IMR-90 (cell line): ENCODE data around the gene IQCB1. TPM values are rescaled to one million over a fixed set of nuclear protein-coding genes. Genes with fewer than 3 reads are reported as not detected.

Experiments used
- ATAC-seq: fragments of 200-7000 bp; cut with Tn5 transposase; 2 replicates; pipeline ENCODE4 v1.9.1; 2020; ENCODE audit warnings: low read depth, mild to moderate bottlenecking, moderate library complexity
- BruUV-seq: library from RNA; stranded (reverse); fragments of 400-500 nt; replicated peaks from 2 replicates; lab custom pipeline; 2021; lab: Mats Ljungman, UMichigan
- CTCF ChIA-PET: fragments of 300-600 bp; formaldehyde crosslinking; extraction: SDS; loops from one replicate; lab custom pipeline; 2021; ENCODE audit warnings: antibody characterized with exemption; lab: Yijun Ruan, JAX
- POLR2A ChIA-PET: fragments of 300-600 bp; sonication (Branson Sonifier 250); formaldehyde crosslinking; loops from one replicate; lab custom pipeline; 2022; ENCODE audit warnings: antibody characterized with exemption; ENCODE audit not compliant: unreplicated experiment; lab: Charles Lee
- DNase-seq: peaks from one replicate; pipeline ENCODE4 v3.0.0; 2013
- H2AFZ ChIP-seq: replicated peaks from 2 replicates; pipeline ENCODE3; 2013; ENCODE audit warnings: low read length, mild to moderate bottlenecking; ENCODE audit not compliant: poor library complexity
- H2AK5ac ChIP-seq: 2 replicates; pipeline ENCODE4 v1.6.1; 2013; ENCODE audit warnings: low read depth, low read length, inconsistent platforms
- H2AK9ac ChIP-seq: replicated peaks from 2 replicates; pipeline ENCODE3; 2013; ENCODE audit warnings: mild to moderate bottlenecking, low read depth, low read length, moderate library complexity; ENCODE audit not compliant: poor library complexity
- H2BK120ac ChIP-seq: 2 replicates; pipeline ENCODE4 v1.6.1; 2013; ENCODE audit warnings: low read depth, low read length, inconsistent platforms
- H2BK15ac ChIP-seq: 3 replicates; pipeline ENCODE4 v1.6.1; 2013; ENCODE audit warnings: low read depth, low read length, inconsistent platforms
- H2BK20ac ChIP-seq: 2 replicates; pipeline ENCODE4 v1.6.1; 2013; ENCODE audit warnings: low read depth, mild to moderate bottlenecking, inconsistent platforms, low read length, moderate library complexity
- H2BK5ac ChIP-seq: 2 replicates; pipeline ENCODE4 v1.6.1; 2013; ENCODE audit warnings: mild to moderate bottlenecking, low read depth, low read length, inconsistent platforms; ENCODE audit not compliant: poor library complexity, severe bottlenecking
- H3K14ac ChIP-seq: replicated peaks from 2 replicates; pipeline ENCODE4 v1.6.1; 2013; ENCODE audit warnings: low read depth, low read length, inconsistent platforms
- H3K18ac ChIP-seq: 2 replicates; pipeline ENCODE4 v1.6.1; 2013; ENCODE audit warnings: low read depth, low read length, control low read depth
- H3K23ac ChIP-seq: 2 replicates; pipeline ENCODE4 v1.6.1; 2013; ENCODE audit warnings: low read depth, low read length, inconsistent platforms
- H3K27ac ChIP-seq: 2 replicates; pipeline ENCODE4 v1.5.1; 2013; ENCODE audit warnings: mild to moderate bottlenecking, control low read depth, low read length; ENCODE audit not compliant: insufficient read depth
- H3K27me3 ChIP-seq: 2 replicates; pipeline ENCODE4 v1.6.1; 2013; ENCODE audit warnings: low read length; ENCODE audit not compliant: control insufficient read depth, insufficient read depth
- H3K36me3 ChIP-seq: 2 replicates; pipeline ENCODE4 v1.6.1; 2013; ENCODE audit warnings: low read length, mixed read lengths; ENCODE audit not compliant: control insufficient read depth, insufficient read depth
- H3K4ac ChIP-seq: 2 replicates; pipeline ENCODE4 v1.6.1; 2013; ENCODE audit warnings: low read depth, low read length, inconsistent platforms
- H3K4me1 ChIP-seq: 2 replicates; pipeline ENCODE4 v1.6.1; 2013; ENCODE audit warnings: low read length, mixed read lengths; ENCODE audit not compliant: control insufficient read depth, insufficient read depth
- H3K4me2 ChIP-seq: 2 replicates; pipeline ENCODE4 v1.6.1; 2013; ENCODE audit warnings: low read depth, mild to moderate bottlenecking, control low read depth, low read length, moderate library complexity
- H3K4me3 ChIP-seq: 2 replicates; pipeline ENCODE4 v1.5.1; 2013; ENCODE audit warnings: low read depth, mild to moderate bottlenecking, control low read depth, low read length, moderate library complexity; ENCODE audit not compliant: insufficient read depth
- H3K56ac ChIP-seq: 2 replicates; pipeline ENCODE4 v1.6.1; 2013; ENCODE audit warnings: low read length, inconsistent platforms; ENCODE audit not compliant: insufficient read depth; ENCODE audit errors: extremely low read depth
- H3K79me1 ChIP-seq, 2 experiments: 2 replicates each; pipeline ENCODE4 v1.6.1; 2013; ENCODE audit warnings: low read length in 2 of 2, inconsistent platforms in 1 of 2, low read depth in 1 of 2
- H3K9ac ChIP-seq: 2 replicates; pipeline ENCODE4 v1.6.1; 2013; ENCODE audit warnings: low read depth, low read length, control low read depth
- H3K9me1 ChIP-seq: 2 replicates; pipeline ENCODE4 v1.6.1; 2013; ENCODE audit warnings: low read length, inconsistent platforms; ENCODE audit not compliant: insufficient read depth
- H3K9me3 ChIP-seq: 2 replicates; pipeline ENCODE4 v1.6.1; 2013; ENCODE audit warnings: low read length; ENCODE audit not compliant: control insufficient read depth, insufficient read depth
- H4K20me1 ChIP-seq: 2 replicates; pipeline ENCODE4 v1.6.1; 2013; ENCODE audit warnings: low read length, inconsistent platforms; ENCODE audit not compliant: insufficient read depth
- H4K5ac ChIP-seq: 2 replicates; pipeline ENCODE4 v1.6.1; 2013; ENCODE audit warnings: mild to moderate bottlenecking, low read depth, low read length, control low read depth
- H4K8ac ChIP-seq, 2 experiments: 2 replicates each; pipeline ENCODE4 v1.6.1; 2013; ENCODE audit warnings: low read depth in 2 of 2, low read length in 2 of 2, control low read depth in 1 of 2, inconsistent platforms in 1 of 2
- H4K91ac ChIP-seq: 2 replicates; pipeline ENCODE4 v1.6.1; 2013; ENCODE audit warnings: low read depth, low read length, inconsistent platforms; ENCODE audit not compliant: insufficient read depth
- BHLHE40 ChIP-seq: fragments of 150-350 bp; IDR thresholded peaks from 2 replicates; pipeline ENCODE4 v1.6.1; 2016; ENCODE audit warnings: mild to moderate bottlenecking, low read depth, low read length
- CEBPB ChIP-seq: IDR thresholded peaks from 2 replicates; pipeline ENCODE4 v1.6.1; 2012; ENCODE audit warnings: low read depth, low read length, improper control_type of control experiment
- RFX5 ChIP-seq: IDR thresholded peaks from 2 replicates; pipeline ENCODE4 v1.8.0; 2012; ENCODE audit warnings: low read depth, mild to moderate bottlenecking, low read length, moderate library complexity
- WGBS, 2 experiments: methylation state at CpG; one replicate each; pipeline versions ENCODE4 v1.1.5 to v1.1.7; 2013; ENCODE audit warnings: missing lambda C conversion rate in 2 of 2; ENCODE audit not compliant: insufficient read length in 1 of 2; ENCODE audit errors: extremely low coverage in 2 of 2; 5-methylcytosine and 5-hydroxymethylcytosine counted together
- dilution Hi-C: fragments of 300-500 bp; cut with HindIII; formaldehyde crosslinking; loops from one replicate; pipeline ENCODE4 v1.14.3; 2018; ENCODE audit warnings: low sequenced_read_pairs; ENCODE audit not compliant: unreplicated experiment
- in situ Hi-C: fragments of 300-500 bp; cut with MboI; formaldehyde crosslinking; loops from 3 replicates; pipeline ENCODE4 v1.14.3; 2019; ENCODE audit warnings: low sequenced_read_pairs, inconsistent platforms, mixed read lengths
- intact Hi-C: fragments of 100-400 bp; cut with micrococcal nuclease; formaldehyde crosslinking; loops from 2 replicates; pipeline ENCODE4 v1.10.0; 2022
- polyA plus RNA-seq, 3 experiments: library from polyadenylated mRNA; depleted of rRNA; stranded (reverse); fragments of >200 nt; gene quantifications; 2 replicates each; pipeline ENCODE4 v1.2.3, GENCODE V29; 2012; ENCODE audit warnings: low replicate concordance in 1 of 3
- total RNA-seq: library from RNA; depleted of rRNA; stranded (reverse); fragments of >200 nt; gene quantifications from 2 replicates; pipeline ENCODE4 v1.2.3, GENCODE V29; 2012
- TF ChIP-seq, protein P1 (sequence below): fragments of 150-350 bp; IDR thresholded peaks from 2 replicates; pipeline ENCODE4 v1.6.1; 2016; ENCODE audit warnings: low read depth, mild to moderate bottlenecking, low read length, moderate library complexity, borderline replicate concordance

Gene IQCB1
- total and polyA plus RNA-seq, 2 of the 4 experiments (the other 2 are of a cell fraction): 13.5 to 18.3 TPM

- in situ Hi-C loops: no loop called here
These were observed 16.3 kb downstream of the IQCB1 start for GRCh38 chr3:121818578-121818977.

More at GRCh38 chr3:121818578-121818977, 16.3 kb downstream of the IQCB1 start:
- Histone ChIP-seq H3K36me3 (peaks cover 8% of the 10 kb centered on the region; the same call in 1 of the 2 replicates), H3K9me1 (no peaks in the 10 kb centered on the region), H3K23ac (no peak overlapping the region), H2AK9ac (no peak overlapping the region), H2BK15ac (no peak overlapping the region), H3K18ac (no peak overlapping the region), H3K14ac (no peak overlapping the region), H4K20me1 (no peaks in the 10 kb centered on the region; the same call in 1 of the 2 replicates), H3K27ac (no peak overlapping the region), H2BK20ac (no peak overlapping the region), H2BK5ac (no peak overlapping the region), H3K56ac (no peak overlapping the region), H3K9ac (no peak overlapping the region), H2BK120ac (no peak overlapping the region), H3K4ac (no peak overlapping the region), H4K5ac (no peak overlapping the region), H3K79me1 (peaks cover 9 to 14% of the 10 kb centered on the region in 2 experiments; a peak in 3 of 4 replicates), H3K4me3 (no peak overlapping the region), H2AK5ac (no peak overlapping the region), H3K9me3 (peaks cover 2% of the 10 kb centered on the region), H3K27me3 (no peaks in the 10 kb centered on the region), H4K91ac (no peak overlapping the region), H3K4me1 (no peaks in the 10 kb centered on the region; the same call in 1 of the 2 replicates), H2AFZ (no peak overlapping the region), H3K4me2 (no peak overlapping the region), H4K8ac (no peak overlapping the region)
- POLR2A ChIA-PET: no interaction called here
- WGBS, 2 experiments: 100% methylated on average over 1 of the region's 2 CpGs; no CpG with 5 or more reads in 1 of the 2 experiments
- TF ChIP-seq, protein P1, sequence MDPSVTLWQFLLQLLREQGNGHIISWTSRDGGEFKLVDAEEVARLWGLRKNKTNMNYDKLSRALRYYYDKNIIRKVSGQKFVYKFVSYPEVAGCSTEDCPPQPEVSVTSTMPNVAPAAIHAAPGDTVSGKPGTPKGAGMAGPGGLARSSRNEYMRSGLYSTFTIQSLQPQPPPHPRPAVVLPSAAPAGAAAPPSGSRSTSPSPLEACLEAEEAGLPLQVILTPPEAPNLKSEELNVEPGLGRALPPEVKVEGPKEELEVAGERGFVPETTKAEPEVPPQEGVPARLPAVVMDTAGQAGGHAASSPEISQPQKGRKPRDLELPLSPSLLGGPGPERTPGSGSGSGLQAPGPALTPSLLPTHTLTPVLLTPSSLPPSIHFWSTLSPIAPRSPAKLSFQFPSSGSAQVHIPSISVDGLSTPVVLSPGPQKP: no peak
- TF ChIP-seq CEBPB (no peak), RFX5 (no peak), BHLHE40 (no peak)
- no peak for ATAC-seq
- dilution Hi-C loops (no loop called here), intact Hi-C loops (no loop called here)
- no TSS peak for BruUV-seq
- CTCF ChIA-PET: no interaction called here
- DNase-seq: no peak
